HepG2 (cell line): ENCODE data around the gene GPAT3. TPM values are rescaled to one million over a fixed set of nuclear protein-coding genes. Genes with fewer than 3 reads are reported as not detected.

Experiments used
- ATAC-seq: fragments of 200-7000 bp; cut with Tn5 transposase; 3 replicates; pipeline ENCODE4 v1.9.1; 2020; ENCODE audit warnings: mild to moderate bottlenecking, moderate library complexity
- BruUV-seq: library from RNA; stranded (reverse); fragments of 400-500 nt; replicated peaks from 2 replicates; lab custom pipeline; 2021; lab: Mats Ljungman, UMichigan
- CTCF ChIA-PET: fragments of 300-600 bp; formaldehyde crosslinking; extraction: SDS; loops from one replicate; lab custom pipeline; 2021; ENCODE audit warnings: low total read pairs, inconsistent platforms, low intra/inter-chr PET ratio; lab: Yijun Ruan, JAX
- POLR2A ChIA-PET: fragments of 350-600 bp; sonication (Branson Sonifier 250); formaldehyde crosslinking; loops from one replicate; lab custom pipeline; 2020; ENCODE audit warnings: antibody characterized with exemption, inconsistent platforms; lab: Yijun Ruan, JAX
- DNase-seq: peaks from one replicate; pipeline ENCODE4 v3.0.0-alpha.2; 2015; ENCODE audit warnings: low spot score
- FAIRE-seq: peaks from 3 replicates; lab custom pipeline; 2011; peaks lifted over from hg19 to GRCh38; lab: Jason Lieb, UNC
- H2AFZ ChIP-seq: one replicate; pipeline ENCODE4 v1.6.1; 2011; ENCODE audit warnings: low read length, inconsistent platforms
- H3K27ac ChIP-seq: fragments of 300-600 bp; 3 replicates; pipeline ENCODE4 v1.8.0; 2011; ENCODE audit warnings: mixed run types, mild to moderate bottlenecking, mixed read lengths, low read length, inconsistent platforms; ENCODE audit not compliant: insufficient read depth; ENCODE audit errors: extremely low read length
- H3K27me3 ChIP-seq, 2 experiments: fragments of 200-600 bp in 1 of 2; 2 replicates in 1 of 2; 3 replicates in 1 of 2; pipeline versions ENCODE4 v1.6.0 to v1.8.0; 2011; ENCODE audit warnings: low read length in 2 of 2, mild to moderate bottlenecking in 2 of 2, moderate library complexity in 2 of 2, inconsistent platforms in 1 of 2; ENCODE audit not compliant: insufficient read depth in 2 of 2, control insufficient read depth in 1 of 2
- H3K36me3 ChIP-seq, 2 experiments: fragments of 200-600 bp in 1 of 2; replicated peaks in 1 of 2; 2 replicates in 1 of 2; 3 replicates in 1 of 2; pipeline versions ENCODE4 v1.5.1 to v1.8.0; 2011; ENCODE audit warnings: low read length in 2 of 2, inconsistent platforms in 1 of 2; ENCODE audit not compliant: insufficient read depth in 2 of 2, control insufficient read depth in 1 of 2
- H3K4me1 ChIP-seq: 2 replicates; pipeline ENCODE4 v1.5.1; 2012; ENCODE audit warnings: low read length, inconsistent platforms; ENCODE audit not compliant: insufficient read depth
- H3K4me2 ChIP-seq: 2 replicates; pipeline ENCODE4 v1.6.0; 2011; ENCODE audit warnings: low read depth, low read length, inconsistent platforms
- H3K4me3 ChIP-seq, 3 experiments: fragments of 200-600 bp in 1 of 3; sonication (generic), shearing (Covaris generic) in 1 of 3; replicated peaks in 1 of 3; 2 replicates each; pipeline ENCODE4 v1.5.1; 2011 to 2016; ENCODE audit warnings: low read length in 3 of 3, inconsistent platforms in 2 of 3, low read depth in 2 of 3, mild to moderate bottlenecking in 2 of 3, control low read depth in 1 of 3, mixed read lengths in 1 of 3; ENCODE audit not compliant: insufficient read depth in 1 of 3
- H3K79me2 ChIP-seq: one replicate; pipeline ENCODE4 v1.6.1; 2011; ENCODE audit warnings: low read length, inconsistent platforms; ENCODE audit not compliant: insufficient read depth
- H3K9ac ChIP-seq: 2 replicates; pipeline ENCODE4 v1.6.0; 2011; ENCODE audit warnings: mild to moderate bottlenecking, low read depth, low read length, inconsistent platforms; ENCODE audit not compliant: insufficient read depth
- H3K9me3 ChIP-seq: 2 replicates; pipeline ENCODE4 v1.5.1; 2012; ENCODE audit warnings: mild to moderate bottlenecking, low read length
- H4K20me1 ChIP-seq: 2 replicates; pipeline ENCODE4 v1.6.0; 2011; ENCODE audit warnings: inconsistent platforms, mild to moderate bottlenecking, low read length, moderate library complexity; ENCODE audit not compliant: insufficient read depth
- FOXO1 ChIP-seq: sonication (generic); formaldehyde crosslinking; IDR thresholded peaks from 2 replicates; pipeline ENCODE4 v1.4.0; 2020; ENCODE audit warnings: missing genetic modification reagents
- MTA3 ChIP-seq: sonication (generic); formaldehyde crosslinking; IDR thresholded peaks from 2 replicates; pipeline ENCODE4 v1.4.0; 2020; ENCODE audit warnings: missing genetic modification reagents
- ZNF12 ChIP-seq: sonication (generic); formaldehyde crosslinking; IDR thresholded peaks from 2 replicates; pipeline ENCODE4 v1.5.0; 2020; ENCODE audit warnings: missing genetic modification reagents
- ZNF232 ChIP-seq: sonication (generic); formaldehyde crosslinking; IDR thresholded peaks from 2 replicates; pipeline ENCODE4 v1.4.0; 2020; ENCODE audit warnings: missing genetic modification reagents, borderline replicate concordance
- WGBS: methylation state at CpG from one replicate; pipeline ENCODE4 v1.1.6; 2017; ENCODE audit warnings: low lambda C conversion rate; 5-methylcytosine and 5-hydroxymethylcytosine counted together
- in situ Hi-C: cut with HindIII; loops from 2 replicates; pipeline ENCODE4 v1.10.0; 2017; ENCODE audit warnings: low pct_unique_long_range_greater_than_20kb; ENCODE audit not compliant: extremely low pct_ligation_motif_present
- intact Hi-C: fragments of 100-400 bp; cut with micrococcal nuclease; formaldehyde crosslinking; loops from one replicate; pipeline ENCODE4 v1.10.0; 2022; ENCODE audit not compliant: unreplicated experiment
- polyA plus RNA-seq, 8 experiments: library from polyadenylated mRNA; depleted of rRNA in 3 of 8; stranded (reverse) in 7 of 8; unstranded in 1 of 8; fragments of >200 nt; fragmentation: Illumina TruSeq in 4 of 8; extraction: Trizol in 4 of 8; gene quantifications; 2 replicates each; pipeline versions ENCODE4 v1.2.1 to v1.2.3, GENCODE V29; 2011 to 2016; ENCODE audit warnings: low read depth in 4 of 8, missing spikeins in 1 of 8, mixed read lengths in 1 of 8; ENCODE audit not compliant: insufficient read depth in 1 of 8
- total RNA-seq, 5 experiments: library from RNA; depleted of rRNA; stranded (reverse); fragments of >200 nt; fragmentation: Illumina TruSeq; extraction: Trizol; gene quantifications; 2 replicates each; pipeline ENCODE4 v1.2.3, GENCODE V29; 2016; ENCODE audit warnings: low read depth in 1 of 5
- TF ChIP-seq, protein P1 (sequence below): sonication (generic); formaldehyde crosslinking; IDR thresholded peaks from 2 replicates; pipeline ENCODE4 v1.9.0; 2021; ENCODE audit warnings: missing genetic modification reagents, mild to moderate bottlenecking, borderline replicate concordance
- TF ChIP-seq, protein P2 (sequence below), 2 experiments: fragments of 450-650 bp in 1 of 2; sonication (generic) in 1 of 2; formaldehyde crosslinking in 1 of 2; IDR thresholded peaks; 2 replicates each; pipeline versions ENCODE4 v1.6.1 to v1.8.0; 2016 to 2022; ENCODE audit warnings: antibody characterized with exemption in 1 of 2, mild to moderate bottlenecking in 1 of 2, missing genetic modification reagents in 1 of 2

The GPAT3 gene
- total and polyA plus RNA-seq, 2 of the 13 experiments (the other 11 are each of a cell fraction or from before 2014, with no cell fraction given) = 2.4 to 2.6 TPM

DNA sequence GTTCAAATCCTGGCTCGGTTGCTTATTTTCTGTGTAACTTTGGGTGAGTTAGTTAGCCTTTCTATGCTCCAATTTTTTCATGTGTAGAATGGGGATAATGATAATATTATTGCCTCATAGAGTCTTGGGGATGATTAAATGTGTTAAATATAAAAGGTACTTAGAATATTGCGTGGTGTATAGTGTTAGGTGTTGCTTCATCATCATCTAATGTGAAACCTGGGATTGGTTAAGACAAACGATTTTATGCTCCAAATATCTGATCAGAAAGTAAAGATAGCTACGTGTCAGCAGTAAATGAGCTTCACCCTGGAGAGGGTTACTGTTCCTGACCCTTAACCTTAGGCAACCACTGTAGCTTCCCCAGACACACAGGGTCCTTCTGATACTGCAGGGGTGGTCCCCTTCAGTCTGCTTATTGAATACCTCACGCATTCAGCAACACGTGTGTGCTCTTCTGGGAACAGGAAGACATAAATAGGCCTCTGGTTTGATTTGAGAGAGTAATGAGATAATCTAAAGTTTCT, 50.1 kb downstream of the GPAT3 start:
- DNase-seq (no peak), ATAC-seq (no peak), FAIRE-seq (no peak)
- Histone ChIP-seq H3K27me3 (no peaks in the 10 kb centered on the region; a peak in 1 of 5 replicates), H3K27ac (no peak overlapping the region), H3K4me2 (no peak overlapping the region), H3K9ac (no peak overlapping the region), H4K20me1 (no peaks in the 10 kb centered on the region), H3K9me3 (no peaks in the 10 kb centered on the region), H3K79me2 (no peaks in the 10 kb centered on the region), H2AFZ (no peak overlapping the region), H3K4me3 (no peak overlapping the region), H3K36me3 (no peaks in the 10 kb centered on the region), H3K4me1 (no peaks in the 10 kb centered on the region)
- no TSS peak for BruUV-seq
- 85% methylated on average over 6 of the region's 6 CpGs for WGBS
- CTCF ChIA-PET = no interaction called here
- no peak for TF ChIP-seq MTA3 (CRISPR knock-in tag)
- no peak for TF ChIP-seq ZNF232 (CRISPR knock-in tag)
- TF ChIP-seq, protein P1, sequence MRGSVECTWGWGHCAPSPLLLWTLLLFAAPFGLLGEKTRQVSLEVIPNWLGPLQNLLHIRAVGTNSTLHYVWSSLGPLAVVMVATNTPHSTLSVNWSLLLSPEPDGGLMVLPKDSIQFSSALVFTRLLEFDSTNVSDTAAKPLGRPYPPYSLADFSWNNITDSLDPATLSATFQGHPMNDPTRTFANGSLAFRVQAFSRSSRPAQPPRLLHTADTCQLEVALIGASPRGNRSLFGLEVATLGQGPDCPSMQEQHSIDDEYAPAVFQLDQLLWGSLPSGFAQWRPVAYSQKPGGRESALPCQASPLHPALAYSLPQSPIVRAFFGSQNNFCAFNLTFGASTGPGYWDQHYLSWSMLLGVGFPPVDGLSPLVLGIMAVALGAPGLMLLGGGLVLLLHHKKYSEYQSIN (CRISPR knock-in tag) = no peak
- POLR2A ChIA-PET = no interaction called here
- in situ Hi-C loops = no loop called here
- intact Hi-C loops = no loop called here

DNA sequence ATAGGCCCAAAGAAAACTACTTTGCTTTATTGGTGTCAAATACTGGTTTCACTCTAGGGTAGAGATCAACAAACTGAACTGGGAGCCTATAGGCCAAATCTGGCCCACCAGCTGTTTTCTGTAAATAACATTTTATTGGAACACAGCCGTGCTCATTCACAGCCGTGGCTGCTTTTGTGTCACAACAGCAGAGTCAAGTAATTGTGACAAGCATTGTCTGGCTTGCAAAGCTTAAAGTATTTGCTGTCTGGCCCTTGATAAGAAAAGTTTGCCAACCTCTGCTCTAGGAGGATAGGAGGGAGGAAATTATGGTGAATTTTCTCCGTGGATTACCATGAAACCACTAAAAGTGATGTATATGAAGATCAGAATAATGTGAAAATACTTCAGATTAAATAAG, 53.4 kb downstream of the GPAT3 start:
- no peak for FAIRE-seq
- H3K36me3 ChIP-seq = no peaks in the 10 kb centered on the region
- no peaks in the 10 kb centered on the region for H4K20me1 ChIP-seq
- no peak for ATAC-seq
- ChIA-PET CTCF (no interaction called here), POLR2A (no interaction called here)
- H3K4me1 ChIP-seq = no peaks in the 10 kb centered on the region
- H2AFZ ChIP-seq = no peak overlapping the region
- BruUV-seq = no TSS peak
- H3K79me2 ChIP-seq = no peaks in the 10 kb centered on the region
- H3K4me3 ChIP-seq = no peak overlapping the region
- no peaks in the 10 kb centered on the region for H3K9me3 ChIP-seq
- intact Hi-C loops = no loop called here
- H3K27ac ChIP-seq = no peak overlapping the region
- H3K27me3 ChIP-seq = no peaks in the 10 kb centered on the region; a peak in 1 of 5 replicates
- in situ Hi-C loops = no loop called here
- no peak for DNase-seq
- no peak overlapping the region for H3K9ac ChIP-seq
- WGBS = 82% methylated on average over 3 of the region's 3 CpGs
- H3K4me2 ChIP-seq = no peak overlapping the region
- no peak for TF ChIP-seq ZNF12 (CRISPR knock-in tag)
- TF ChIP-seq FOXO1 (CRISPR knock-in tag) = no peak
- TF ChIP-seq, protein P2, sequence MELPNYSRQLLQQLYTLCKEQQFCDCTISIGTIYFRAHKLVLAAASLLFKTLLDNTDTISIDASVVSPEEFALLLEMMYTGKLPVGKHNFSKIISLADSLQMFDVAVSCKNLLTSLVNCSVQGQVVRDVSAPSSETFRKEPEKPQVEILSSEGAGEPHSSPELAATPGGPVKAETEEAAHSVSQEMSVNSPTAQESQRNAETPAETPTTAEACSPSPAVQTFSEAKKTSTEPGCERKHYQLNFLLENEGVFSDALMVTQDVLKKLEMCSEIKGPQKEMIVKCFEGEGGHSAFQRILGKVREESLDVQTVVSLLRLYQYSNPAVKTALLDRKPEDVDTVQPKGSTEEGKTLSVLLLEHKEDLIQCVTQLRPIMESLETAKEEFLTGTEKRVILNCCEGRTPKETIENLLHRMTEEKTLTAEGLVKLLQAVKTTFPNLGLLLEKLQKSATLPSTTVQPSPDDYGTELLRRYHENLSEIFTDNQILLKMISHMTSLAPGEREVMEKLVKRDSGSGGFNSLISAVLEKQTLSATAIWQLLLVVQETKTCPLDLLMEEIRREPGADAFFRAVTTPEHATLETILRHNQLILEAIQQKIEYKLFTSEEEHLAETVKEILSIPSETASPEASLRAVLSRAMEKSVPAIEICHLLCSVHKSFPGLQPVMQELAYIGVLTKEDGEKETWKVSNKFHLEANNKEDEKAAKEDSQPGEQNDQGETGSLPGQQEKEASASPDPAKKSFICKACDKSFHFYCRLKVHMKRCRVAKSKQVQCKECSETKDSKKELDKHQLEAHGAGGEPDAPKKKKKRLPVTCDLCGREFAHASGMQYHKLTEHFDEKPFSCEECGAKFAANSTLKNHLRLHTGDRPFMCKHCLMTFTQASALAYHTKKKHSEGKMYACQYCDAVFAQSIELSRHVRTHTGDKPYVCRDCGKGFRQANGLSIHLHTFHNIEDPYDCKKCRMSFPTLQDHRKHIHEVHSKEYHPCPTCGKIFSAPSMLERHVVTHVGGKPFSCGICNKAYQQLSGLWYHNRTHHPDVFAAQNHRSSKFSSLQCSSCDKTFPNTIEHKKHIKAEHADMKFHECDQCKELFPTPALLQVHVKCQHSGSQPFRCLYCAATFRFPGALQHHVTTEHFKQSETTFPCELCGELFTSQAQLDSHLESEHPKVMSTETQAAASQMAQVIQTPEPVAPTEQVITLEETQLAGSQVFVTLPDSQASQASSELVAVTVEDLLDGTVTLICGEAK (IDR thresholded peaks at IDR 0.05) = no peak
- TF ChIP-seq, protein P2 (CRISPR knock-in tag; IDR thresholded peaks at IDR 0.05) = no peak
